Airway epithelial cell (primary cell): ENCODE measurements around the gene TAF11. TPM values are rescaled to one million over a fixed set of nuclear protein-coding genes. Genes with fewer than 3 reads are reported as not detected.

Experiments
- total RNA-seq: library from RNA; depleted of rRNA; stranded (reverse); fragments of >200 nt; gene quantifications from 2 replicates; pipeline ENCODE4 v1.2.3, GENCODE V29; 2015

Gene TAF11
- 25.2 and 26.4 TPM in 2 replicates for total RNA-seq

GRCh38 chr6:34887753-34888513, at the start of gene TAF11:
Gene TAF11 (minus strand): TSS chr6:34888042. CDS start chr6:34887957, 85 bp downstream.

GRCh38 chr6:34888874-34889555, 1.2 kb upstream of the TAF11 start, which contains the start of gene ANKS1A:
Gene ANKS1A (plus strand): TSS chr6:34889255. CDS start chr6:34889403, 148 bp downstream.

Other genes with a start within 250 kb of the TAF11 start
- gene ILRUN, start 191.3 kb downstream of the TAF11 start, total RNA-seq = 34.1 and 37.7 TPM in 2 replicates
- gene SNRPC, start 130.5 kb downstream of the TAF11 start, total RNA-seq = 136 and 169 TPM in 2 replicates
- 3.3 and 5.6 TPM in 2 replicates for gene BLTP3A, start 96.0 kb downstream of the TAF11 start, total RNA-seq
- gene ANKS1A, start 1.2 kb upstream of the TAF11 start, total RNA-seq = 16.3 and 18.5 TPM in 2 replicates